HG02610 (cell line): ENCODE data around the gene RBBP8NL.
"Not testable (repeated sequence)": the region's sequence is repeated elsewhere in the genome, so short reads cannot be mapped to it uniquely, and the experiment has no call there.

Source experiments
- ATAC-seq: cut with Tn5 transposase; IDR thresholded peaks from one replicate; pipeline ENCODE4 v1.9.1; 2021; ENCODE audit warnings: mild to moderate bottlenecking, moderate library complexity; ENCODE audit not compliant: unreplicated experiment

RBBP8NL gene

DNA sequence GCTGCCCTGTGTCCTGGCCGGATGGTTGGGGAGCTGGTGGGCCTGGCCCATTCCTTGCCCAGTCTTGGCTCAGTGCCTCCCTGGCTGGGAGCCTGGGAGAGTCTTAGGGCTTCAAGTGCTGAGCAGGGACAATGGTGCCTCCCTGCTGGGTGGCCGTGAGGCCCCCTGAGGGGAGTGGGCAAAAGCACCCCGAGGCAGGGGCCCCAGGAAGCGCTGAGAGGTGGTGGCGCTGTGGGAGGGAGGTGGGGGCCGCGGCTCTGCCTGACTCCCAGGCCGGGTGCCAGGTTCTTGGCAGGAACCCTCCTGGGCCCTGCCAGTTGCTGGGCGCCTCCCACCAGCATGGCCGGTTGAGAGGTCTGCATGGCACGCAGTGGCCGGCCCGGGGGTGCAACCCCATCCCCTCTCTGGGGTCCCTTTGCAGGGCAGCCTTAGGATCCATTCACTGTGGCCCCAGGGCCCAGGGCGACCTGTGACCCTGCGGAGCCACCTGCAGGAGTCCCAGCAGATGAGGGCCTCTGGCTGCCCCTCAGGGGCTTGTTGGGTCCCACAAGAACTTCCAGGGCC, 49.6 kb downstream of the RBBP8NL start:
- no peak for ATAC-seq

- no peak for ATAC-seq
These were observed 50.3 kb downstream of the RBBP8NL start for GRCh38 chr20:62377064-62377461.

DNA sequence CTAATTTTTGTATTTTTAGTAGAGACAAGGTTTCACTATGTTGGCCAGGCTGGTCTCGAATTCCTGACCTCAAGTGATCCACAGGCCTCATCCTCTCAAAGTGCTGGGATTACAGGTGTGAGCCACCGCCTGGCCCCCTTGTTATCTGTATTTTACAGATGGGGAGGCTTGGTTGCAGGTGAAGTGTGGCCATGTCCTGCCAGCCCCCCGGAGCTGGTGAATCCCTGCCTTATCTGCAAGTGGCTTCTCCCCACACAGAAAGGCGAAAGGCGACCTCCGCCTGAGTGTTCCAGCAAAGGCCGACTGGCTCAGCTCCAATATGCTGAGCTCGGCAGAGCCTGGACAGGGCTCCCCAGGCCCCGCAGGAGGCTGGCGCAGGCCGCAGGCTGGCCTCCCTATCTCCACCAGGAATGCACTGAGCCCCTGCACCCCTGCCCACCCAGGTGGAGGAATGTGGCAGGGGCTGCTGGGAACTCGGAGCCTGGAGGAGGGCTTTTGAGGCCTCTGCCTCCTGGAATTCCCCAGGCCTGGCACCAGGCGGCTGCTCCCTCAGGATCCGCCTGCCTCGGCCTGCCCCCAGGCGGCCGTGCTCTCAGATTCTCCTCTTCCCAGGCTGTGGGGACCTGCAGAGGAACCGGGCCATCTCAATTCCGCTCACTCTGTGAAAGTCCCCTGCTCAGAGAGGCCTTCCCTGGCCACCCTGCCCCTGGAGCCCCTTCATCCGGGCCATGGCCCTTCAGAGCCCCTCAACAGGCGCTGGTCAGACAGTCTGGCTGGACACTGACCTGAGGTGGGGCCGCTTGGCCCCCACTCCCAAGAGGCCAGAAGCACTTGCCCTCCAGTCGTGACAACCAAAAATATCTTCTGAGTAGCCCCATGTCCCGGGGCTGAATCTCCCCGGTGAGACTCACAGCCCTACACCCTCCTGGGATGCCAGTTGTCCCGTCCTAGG, 51.0 kb downstream of the RBBP8NL start:
- no peak for ATAC-seq

DNA sequence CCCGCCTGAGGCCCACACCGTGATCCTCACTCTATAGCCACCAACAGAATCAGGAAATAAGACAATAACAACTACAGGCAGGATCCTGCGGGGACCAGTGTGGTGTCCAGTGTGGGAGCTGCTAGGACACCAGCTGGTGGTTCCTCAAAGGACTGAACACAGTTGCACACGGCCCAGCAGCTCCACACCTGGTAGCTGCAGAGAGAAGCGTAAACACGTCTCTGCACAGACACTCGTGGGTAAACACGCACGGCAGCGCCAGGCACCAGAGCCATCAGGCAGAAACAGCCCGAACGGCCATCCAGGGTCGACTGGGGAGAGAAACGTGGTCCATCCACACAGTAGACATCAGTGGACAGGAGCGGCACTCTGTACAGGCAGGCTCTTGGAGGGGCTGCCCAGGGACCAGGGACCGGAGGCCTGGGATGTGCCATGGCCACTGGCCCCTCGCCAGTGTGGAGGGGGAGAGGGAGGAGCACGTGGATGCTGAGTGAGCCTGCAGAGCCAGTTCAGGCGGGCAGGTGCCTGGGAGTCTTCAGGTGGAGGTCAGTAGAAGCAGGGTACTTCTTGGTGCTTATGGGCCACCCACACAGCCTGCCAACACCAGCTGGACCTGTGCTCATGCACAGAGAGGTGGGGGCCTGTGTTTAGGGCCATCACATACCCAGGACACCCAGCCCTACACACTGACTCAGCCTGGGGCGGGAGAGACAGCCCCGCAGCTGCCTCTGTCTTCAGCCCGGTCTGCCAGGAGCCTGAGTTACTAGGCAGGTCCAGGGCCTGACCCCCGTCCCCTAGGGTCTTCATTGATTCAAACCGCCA, 52.8 kb downstream of the RBBP8NL start:
- ATAC-seq, result no peak

DNA sequence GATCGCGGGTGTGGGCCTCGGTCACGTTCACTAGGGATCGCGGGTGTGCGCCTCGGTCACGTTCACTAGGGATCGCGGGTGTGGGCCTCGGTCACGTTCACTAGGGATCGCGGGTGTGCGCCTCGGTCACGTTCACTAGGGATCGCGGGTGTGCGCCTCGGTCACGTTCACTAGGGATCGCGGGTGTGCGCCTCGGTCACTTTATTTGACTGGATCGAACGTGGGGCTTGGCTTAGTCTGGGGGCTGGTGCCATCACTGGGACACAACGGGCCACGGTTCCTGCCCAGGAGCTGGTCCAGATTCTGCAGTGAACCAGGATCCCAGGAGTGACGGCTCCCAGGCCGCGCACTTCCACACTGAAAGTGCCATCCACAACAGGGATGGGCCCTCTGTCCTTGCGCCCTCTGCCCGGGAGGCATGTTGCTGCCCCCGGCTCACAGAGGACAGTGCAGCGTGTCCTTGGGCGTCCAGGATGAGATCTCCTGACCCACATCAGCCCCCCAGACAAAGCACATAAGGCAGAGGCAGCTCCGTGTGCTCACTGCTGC, 53.6 kb downstream of the RBBP8NL start:
- not testable (repeated sequence) for ATAC-seq

- ATAC-seq, result no peak
These were observed 55.0 kb downstream of the RBBP8NL start for GRCh38 chr20:62372042-62372993.

- ATAC-seq, result no peak
These were observed 55.7 kb downstream of the RBBP8NL start for GRCh38 chr20:62371588-62372041.

DNA sequence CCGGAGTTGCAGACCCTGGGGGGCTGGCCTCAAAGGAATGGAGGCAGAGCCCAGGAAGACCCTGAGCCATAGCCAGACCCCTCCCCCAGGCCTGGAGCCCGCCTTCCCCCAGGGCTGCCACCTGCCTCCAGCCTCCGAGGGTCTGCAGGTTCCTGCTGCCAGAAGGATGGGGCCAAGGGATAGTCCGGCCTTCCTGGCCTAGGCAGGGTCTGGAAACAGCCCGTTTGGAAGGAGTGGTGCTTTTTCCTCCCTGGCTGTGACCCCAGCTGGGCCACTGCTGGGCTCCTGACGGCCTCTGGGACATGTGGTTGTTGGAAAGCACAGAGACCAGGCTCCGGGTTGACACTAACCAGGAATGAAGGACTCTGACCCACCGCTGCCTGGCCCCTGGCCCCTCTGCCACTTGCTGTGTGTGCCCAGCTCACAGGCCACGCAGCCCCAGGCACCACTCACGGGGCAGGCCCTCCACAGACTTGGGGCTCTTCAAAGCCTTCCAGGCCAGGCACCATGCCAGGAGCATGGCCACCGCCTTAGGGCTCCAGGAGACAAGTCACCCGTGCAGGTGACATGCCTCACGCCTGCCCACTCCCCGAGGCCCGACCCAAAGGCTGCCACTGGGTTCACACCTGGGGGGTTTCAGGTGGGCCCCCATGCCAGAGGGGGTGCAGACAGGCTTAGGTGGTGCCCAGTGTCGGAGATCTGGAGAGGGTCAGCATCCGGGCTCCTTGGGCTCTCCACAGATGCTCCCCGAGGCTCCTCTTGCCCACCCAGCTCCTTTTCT, 56.3 kb downstream of the RBBP8NL start:
- no peak for ATAC-seq

GRCh38 chr20:62370115-62370806, 57.1 kb downstream of the RBBP8NL start:
- ATAC-seq, result no peak

- no peak for ATAC-seq
These were observed 57.6 kb downstream of the RBBP8NL start for GRCh38 chr20:62369815-62370114.

DNA sequence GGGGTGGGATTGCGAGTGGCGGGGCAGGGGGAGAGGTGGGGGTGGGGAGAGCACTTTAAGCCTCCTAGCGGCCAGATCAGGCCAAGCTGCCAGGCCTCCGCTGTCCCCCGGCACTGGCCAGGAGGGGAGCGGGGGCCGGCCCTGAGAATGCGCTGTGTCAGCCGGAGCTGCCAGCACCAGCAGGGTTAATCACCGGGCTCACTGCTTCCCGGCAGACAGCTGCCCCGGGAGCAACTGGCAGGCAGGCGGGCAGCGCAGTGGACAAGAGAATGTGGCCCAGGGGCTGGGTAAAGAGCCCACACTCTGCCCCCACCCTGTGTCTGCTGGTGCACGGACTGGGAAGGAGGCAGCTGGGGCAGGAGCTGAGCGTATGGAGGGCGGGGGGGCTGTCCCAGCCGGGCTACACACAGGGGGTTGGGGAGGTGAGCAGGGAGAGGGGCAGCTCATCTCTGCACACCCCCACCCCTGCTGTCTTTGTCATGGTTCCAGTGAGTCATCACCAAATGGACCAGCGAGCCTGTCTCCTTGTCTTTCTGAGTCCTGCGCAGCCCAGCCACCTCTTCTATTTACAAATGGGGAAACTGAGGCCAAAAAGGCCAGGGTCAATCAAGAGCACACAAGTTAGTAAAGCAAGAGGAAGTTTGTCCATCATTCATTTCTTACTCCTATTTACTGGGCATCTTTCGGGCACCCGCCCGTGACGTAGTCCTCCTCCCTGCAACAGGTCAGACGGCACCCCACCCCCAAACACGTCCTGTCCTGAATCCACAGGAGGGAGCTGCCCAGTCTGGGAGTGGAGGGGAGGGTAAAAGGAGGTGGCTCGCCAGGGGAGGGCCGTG, 58.1 kb downstream of the RBBP8NL start:
- no peak for ATAC-seq

DNA sequence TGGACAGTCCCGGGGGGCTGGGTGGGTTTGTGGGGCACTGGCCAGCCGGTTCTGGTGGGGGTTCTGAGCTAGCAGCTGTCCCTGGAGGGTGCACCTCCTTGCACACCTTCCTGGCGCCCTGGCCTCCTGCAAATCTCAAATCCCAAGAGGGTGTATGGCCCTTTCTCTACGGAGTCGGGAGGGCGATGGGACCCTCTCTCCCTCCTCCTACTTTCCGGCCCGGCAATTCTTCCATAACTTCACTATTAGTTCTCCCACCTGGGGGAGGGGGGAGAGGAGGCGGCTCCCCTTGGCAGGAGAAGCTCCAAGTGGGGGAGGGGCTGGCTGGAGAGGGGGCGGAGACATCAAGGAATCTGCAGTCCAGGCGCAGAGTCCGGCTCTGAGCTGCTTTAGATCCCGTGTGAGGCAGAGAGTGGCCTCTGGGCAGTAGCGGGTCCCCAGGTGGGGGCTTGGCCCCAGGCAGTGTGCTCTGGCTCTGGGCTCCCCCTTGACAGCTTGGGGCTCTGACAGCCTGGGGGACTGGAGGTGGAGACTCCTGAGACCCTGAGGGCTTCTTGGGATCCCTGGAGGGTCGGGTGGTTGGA, 58.9 kb downstream of the RBBP8NL start:
- no peak for ATAC-seq

DNA sequence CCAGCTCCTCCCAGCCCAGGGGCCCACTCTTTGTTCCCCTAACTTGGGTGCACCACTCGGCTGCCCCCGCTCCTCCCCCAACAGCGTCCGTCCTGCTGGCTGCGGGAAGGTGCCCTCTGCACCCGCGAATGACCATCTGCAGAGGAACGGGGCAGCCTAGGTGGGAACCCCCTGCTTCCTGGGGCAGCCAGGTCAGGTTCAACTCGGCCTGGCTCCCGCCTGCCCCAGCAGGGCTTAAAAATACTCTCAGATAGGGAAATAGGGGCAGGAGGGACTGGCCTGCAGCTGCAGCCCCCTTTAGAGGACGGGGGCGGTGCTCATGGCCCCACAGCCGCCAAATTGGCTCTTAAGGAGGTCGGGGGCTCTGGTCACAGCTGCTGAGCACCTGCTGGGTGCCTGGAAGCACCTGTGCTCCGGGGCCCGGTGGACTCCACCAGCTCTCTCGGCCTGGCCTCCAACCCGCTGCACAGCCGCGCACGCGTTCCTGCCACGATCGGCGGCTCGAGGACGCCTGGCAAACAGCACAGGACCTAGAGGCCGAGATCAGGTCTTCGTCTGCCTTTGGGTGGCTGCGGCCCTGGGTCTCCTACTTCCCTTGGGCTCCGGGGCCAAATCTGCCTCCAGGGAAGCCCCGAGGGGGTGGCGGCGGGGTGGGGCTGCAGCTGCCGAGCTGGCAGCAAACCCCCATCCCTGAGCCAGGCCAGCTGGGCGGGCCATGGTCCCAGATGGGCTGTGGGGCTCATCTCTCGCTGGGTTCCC, 59.5 kb downstream of the RBBP8NL start:
- ATAC-seq, result no peak

GRCh38 chr20:62367136-62367632, 60.2 kb downstream of the RBBP8NL start, which contains the start of gene LAMA5:
Gene LAMA5 (minus strand): TSS chr20:62367312. CDS start chr20:62367245, 67 bp downstream.
- ATAC-seq, result no peak

- no peak for ATAC-seq
These were observed 60.8 kb downstream of the RBBP8NL start for GRCh38 chr20:62366370-62367135.
